CD4-positive, CD25-positive, alpha-beta regulatory T cell (primary cell): ENCODE measurements around the gene MFRP. TPM values are rescaled to one million over a fixed set of nuclear protein-coding genes. Genes with fewer than 3 reads are reported as not detected.

Source experiments
- ATAC-seq, 2 donors: fragments of 150-1000 bp; cut with Tn5 transposase; one replicate each; pipeline ENCODE4 v1.10.0; 2021; ENCODE audit warnings: low read depth in 2 of 2, moderate number of reproducible peaks in 2 of 2, moderate library complexity in 1 of 2
- DNase-seq, 3 donors: peaks; one replicate each; pipeline versions ENCODE4 v3.0.0 to v3.0.0-alpha.2; 2012 to 2022; ENCODE audit warnings: mixed read lengths in 1 of 3
- H3K27ac ChIP-seq: one replicate; pipeline ENCODE4 v1.7.0; 2013; ENCODE audit warnings: mild to moderate bottlenecking, low read length; ENCODE audit not compliant: insufficient read depth, poor library complexity, severe bottlenecking
- H3K27me3 ChIP-seq: one replicate; pipeline ENCODE4 v1.7.0; 2013; ENCODE audit warnings: low read length; ENCODE audit not compliant: control insufficient read depth, insufficient read depth
- H3K36me3 ChIP-seq: one replicate; pipeline ENCODE4 v1.7.0; 2013; ENCODE audit warnings: mild to moderate bottlenecking, low read length, moderate library complexity; ENCODE audit not compliant: control insufficient read depth, insufficient read depth
- H3K4me1 ChIP-seq: 2 replicates; pipeline ENCODE4 v1.7.0; 2013; ENCODE audit warnings: mild to moderate bottlenecking, low read length; ENCODE audit not compliant: insufficient read depth, control insufficient read depth, poor library complexity, severe bottlenecking
- H3K4me3 ChIP-seq: one replicate; pipeline ENCODE4 v1.7.0; 2013; ENCODE audit warnings: low read depth, mild to moderate bottlenecking, low read length, moderate library complexity
- H3K9me3 ChIP-seq, 2 experiments: 1 replicate in 1 of 2; 2 replicates in 1 of 2; pipeline ENCODE4 v1.7.0; 2013; ENCODE audit warnings: low read length in 2 of 2, mild to moderate bottlenecking in 1 of 2, moderate library complexity in 1 of 2; ENCODE audit not compliant: control insufficient read depth in 2 of 2
- H3K27ac Mint-ChIP-seq, 3 donors: one replicate each; pipeline ENCODE4 v1.8.0; 2020 to 2022; ENCODE audit warnings: mild to moderate bottlenecking in 3 of 3, mixed read lengths in 3 of 3, moderate library complexity in 2 of 3
- H3K27me3 Mint-ChIP-seq: one replicate; pipeline ENCODE4 v1.8.0; 2022; ENCODE audit warnings: mild to moderate bottlenecking, mixed read lengths
- H3K36me3 Mint-ChIP-seq: one replicate; pipeline ENCODE4 v1.8.0; 2020; ENCODE audit warnings: mixed read lengths
- H3K4me1 Mint-ChIP-seq, 4 donors: one replicate each; pipeline ENCODE4 v1.8.0; 2020 to 2022; ENCODE audit warnings: mixed read lengths in 4 of 4, mild to moderate bottlenecking in 1 of 4
- H3K4me3 Mint-ChIP-seq, 4 donors: one replicate each; pipeline ENCODE4 v1.8.0; 2020 to 2022; ENCODE audit warnings: mild to moderate bottlenecking in 4 of 4, mixed read lengths in 4 of 4, moderate library complexity in 3 of 4
- H3K9me3 Mint-ChIP-seq, 7 donors: one replicate each; pipeline ENCODE4 v1.8.0; 2020 to 2022; ENCODE audit warnings: mixed read lengths in 7 of 7, mild to moderate bottlenecking in 3 of 7, moderate library complexity in 2 of 7
- polyA plus RNA-seq, 4 donors: library from polyadenylated mRNA; unstranded; fragments of 300-500 nt; fragmentation: Illumina TruSeq; gene quantifications; one replicate each; pipeline ENCODE4 v1.2.3, GENCODE V29; 2021
- total RNA-seq: library from RNA; stranded (reverse); gene quantifications from one replicate; pipeline ENCODE4 v1.2.3, GENCODE V29; 2022

The MFRP gene
- total and polyA plus RNA-seq, 5 donors from 2014 or later: not detected

DNA sequence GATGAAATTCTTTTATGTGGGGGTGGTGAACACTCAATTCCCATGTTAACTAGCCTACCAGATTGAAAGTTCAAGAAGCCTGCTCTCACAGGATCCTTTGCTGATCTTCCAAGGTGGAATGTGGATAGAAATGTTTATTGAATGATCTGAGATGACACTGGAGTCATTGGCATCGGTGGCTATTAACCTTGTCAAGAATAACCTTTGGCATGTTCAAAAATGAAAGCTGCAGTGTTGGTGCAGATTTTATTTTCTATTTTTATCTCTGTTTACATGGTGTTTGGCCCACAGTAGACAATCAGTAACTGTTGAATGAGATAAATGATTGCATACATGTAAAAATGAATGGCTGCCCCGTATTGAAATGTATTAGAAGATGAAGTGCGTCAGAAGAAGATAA lies 48.6 kb downstream of the MFRP start:
- Mint-ChIP-seq H3K36me3 (peaks cover 50% of the 10 kb centered on the region), H3K27me3 (no peaks in the 10 kb centered on the region), H3K9me3 (no peaks in the 10 kb centered on the region), H3K27ac (no peak overlapping the region), H3K4me1 (peaks cover 0 to 7% (median 0%) of the 10 kb centered on the region in 4 donors), H3K4me3 (no peak overlapping the region)
- H3K4me1 ChIP-seq: no peaks in the 10 kb centered on the region
- no peak for ATAC-seq
- H3K27me3 ChIP-seq: no peaks in the 10 kb centered on the region
- no peak for DNase-seq
- H3K36me3 ChIP-seq: peaks cover 76% of the 10 kb centered on the region
- no peak overlapping the region for H3K4me3 ChIP-seq
- no peaks in the 10 kb centered on the region for H3K9me3 ChIP-seq
- no peak overlapping the region for H3K27ac ChIP-seq

GRCh38 chr11:119295178-119295577 lies 51.3 kb downstream of the MFRP start:
- Histone ChIP-seq H3K27ac (no peak overlapping the region), H3K36me3 (peaks cover 63% of the 10 kb centered on the region), H3K4me1 (no peaks in the 10 kb centered on the region), H3K27me3 (no peaks in the 10 kb centered on the region), H3K4me3 (no peak overlapping the region), H3K9me3 (peaks cover 3 to 5% of the 10 kb centered on the region in 2 experiments)
- ATAC-seq (no peak), DNase-seq (no peak)
- Mint-ChIP-seq H3K4me3 (no peak overlapping the region), H3K27me3 (no peaks in the 10 kb centered on the region), H3K36me3 (peaks cover 30% of the 10 kb centered on the region), H3K4me1 (peaks cover 0 to 4% (median 0%) of the 10 kb centered on the region in 4 donors), H3K27ac (peak overlapping the region in 1 of 3 donors; percentile 26), H3K9me3 (peaks cover 0 to 1% (median 0%) of the 10 kb centered on the region in 7 donors)

DNA sequence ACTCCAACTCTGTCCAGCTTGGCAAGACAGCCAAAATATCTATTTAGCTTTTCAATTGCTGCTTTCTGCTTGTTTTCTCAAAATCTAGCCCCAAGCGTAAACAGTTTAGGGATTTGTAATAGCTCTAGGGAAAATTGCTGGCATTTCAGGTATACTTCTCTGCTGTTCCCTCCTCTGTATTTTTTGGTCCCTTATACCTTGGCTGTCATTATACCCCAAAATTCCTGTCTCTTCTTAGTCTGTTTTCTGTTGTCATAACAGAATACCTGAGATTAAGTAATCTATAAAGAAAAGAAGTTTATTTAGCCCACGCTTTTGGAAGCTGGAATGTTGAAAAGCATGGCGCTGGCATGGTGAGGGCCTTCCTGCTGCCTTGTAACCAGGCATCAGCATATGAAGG lies 53.0 kb downstream of the MFRP start:
- ATAC-seq: no peak
- H3K36me3 ChIP-seq: peaks cover 53% of the 10 kb centered on the region
- Mint-ChIP-seq H3K27me3 (no peaks in the 10 kb centered on the region), H3K36me3 (peaks cover 21% of the 10 kb centered on the region), H3K27ac (no peak overlapping the region), H3K9me3 (peaks cover 0 to 1% (median 0%) of the 10 kb centered on the region in 7 donors), H3K4me3 (no peak overlapping the region), H3K4me1 (peaks cover 0 to 2% (median 0%) of the 10 kb centered on the region in 4 donors)
- H3K4me1 ChIP-seq: no peaks in the 10 kb centered on the region
- no peak overlapping the region for H3K4me3 ChIP-seq
- no peak overlapping the region for H3K27ac ChIP-seq
- peaks cover 3 to 5% of the 10 kb centered on the region in 2 experiments for H3K9me3 ChIP-seq
- no peak for DNase-seq
- H3K27me3 ChIP-seq: no peaks in the 10 kb centered on the region

GRCh38 chr11:119290894-119291497 lies 55.5 kb downstream of the MFRP start:
- peaks cover 25% of the 10 kb centered on the region for H3K36me3 Mint-ChIP-seq
- Histone ChIP-seq H3K4me3 (no peak overlapping the region), H3K36me3 (peaks cover 48% of the 10 kb centered on the region), H3K4me1 (no peaks in the 10 kb centered on the region), H3K27me3 (no peaks in the 10 kb centered on the region), H3K27ac (no peak overlapping the region), H3K9me3 (peaks cover 3 to 5% of the 10 kb centered on the region in 2 experiments)
- DNase-seq: no peak
- H3K9me3 Mint-ChIP-seq: peaks cover 0 to 1% (median 0%) of the 10 kb centered on the region in 7 donors
- no peak overlapping the region for H3K27ac Mint-ChIP-seq
- no peak for ATAC-seq
- H3K27me3 Mint-ChIP-seq: no peaks in the 10 kb centered on the region
- peaks cover 0 to 7% (median under 1%) of the 10 kb centered on the region in 4 donors for H3K4me1 Mint-ChIP-seq
- H3K4me3 Mint-ChIP-seq: no peak overlapping the region

Other genes starting within 250 kb of the MFRP start
- 22.5 TPM for gene DPAGT1, start 244.9 kb downstream of the MFRP start, total RNA-seq
- 10 to 100 TPM; 28.6 to 35.2 (median 32.6) TPM for gene DPAGT1, start 244.9 kb downstream of the MFRP start, polyA plus RNA-seq
- gene C2CD2L, start 239.4 kb downstream of the MFRP start, total RNA-seq: 21.1 TPM
- 1 to 10 TPM; 2.1 to 4.6 (median 4.5) TPM for gene C2CD2L, start 239.4 kb downstream of the MFRP start, polyA plus RNA-seq
- gene HINFP, start 225.1 kb downstream of the MFRP start, total RNA-seq: 24.4 TPM
- gene HINFP, start 225.1 kb downstream of the MFRP start, polyA plus RNA-seq: 10 to 100 TPM in 3 of 4 donors, 1 to 10 TPM in 1; 10.0 to 18.1 (median 13.3) TPM
- gene ABCG4, start 197.7 kb downstream of the MFRP start, total RNA-seq: not detected
- not detected for gene ABCG4, start 197.7 kb downstream of the MFRP start, polyA plus RNA-seq
- gene NLRX1, start 178.0 kb downstream of the MFRP start, total RNA-seq: 7.8 TPM
- 1 to 10 TPM; 5.0 to 6.7 (median 5.8) TPM for gene NLRX1, start 178.0 kb downstream of the MFRP start, polyA plus RNA-seq
- not detected for gene NHERF4, start 161.2 kb downstream of the MFRP start, total RNA-seq
- gene NHERF4, start 161.2 kb downstream of the MFRP start, polyA plus RNA-seq: not detected
- gene CBL, start 140.4 kb downstream of the MFRP start, total RNA-seq: 35.6 TPM
- gene CBL, start 140.4 kb downstream of the MFRP start, polyA plus RNA-seq: 10 to 100 TPM in 1 of 4 donors, 1 to 10 TPM in 3; 7.9 to 11.7 (median 8.8) TPM
- gene MCAM, start 29.6 kb downstream of the MFRP start, total RNA-seq: 10.1 TPM
- gene MCAM, start 29.6 kb downstream of the MFRP start, polyA plus RNA-seq: 1 to 10 TPM in 3 of 4 donors, under 1 TPM in 1; 0.37 to 1.6 (median 1.5) TPM
- 21.0 TPM for gene RNF26, start 12.2 kb downstream of the MFRP start, total RNA-seq
- gene RNF26, start 12.2 kb downstream of the MFRP start, polyA plus RNA-seq: 10 to 100 TPM; 27.5 to 38.3 (median 37.4) TPM
- not detected for gene C1QTNF5, start 5.8 kb downstream of the MFRP start, total RNA-seq
- gene C1QTNF5, start 5.8 kb downstream of the MFRP start, polyA plus RNA-seq: not detected
- 1.6 TPM for gene USP2, start 35.0 kb upstream of the MFRP start, total RNA-seq
- under 1 TPM in 1 of 4 donors, not detected in 3; 0.22 TPM for gene USP2, start 35.0 kb upstream of the MFRP start, polyA plus RNA-seq
- not detected for gene THY1, start 76.5 kb upstream of the MFRP start, total RNA-seq
- gene THY1, start 76.5 kb upstream of the MFRP start, polyA plus RNA-seq: not detected